GM12878 (cell line): ENCODE results near the gene CCIN. TPM values are rescaled to one million over a fixed set of nuclear protein-coding genes. Genes with fewer than 3 reads are reported as not detected.

ENCODE experiments used
- ATAC-seq: fragments of 200-7000 bp; cut with Tn5 transposase; 3 replicates; pipeline ENCODE4 v1.9.1; 2020; ENCODE audit warnings: mild to moderate bottlenecking, moderate library complexity
- BruUV-seq: library from RNA; stranded (reverse); fragments of 400-500 nt; replicated peaks from 2 replicates; lab custom pipeline; 2021; lab: Mats Ljungman, UMichigan
- CTCF ChIA-PET: fragments of 300-600 bp; sonication (Branson Sonifier 250); formaldehyde crosslinking; extraction: SDS; loops from one replicate; lab custom pipeline; 2021; ENCODE audit warnings: inconsistent platforms; lab: Yijun Ruan, JAX
- POLR2A ChIA-PET: fragments of 350-600 bp; formaldehyde crosslinking; extraction: SDS; loops from one replicate; lab custom pipeline; 2021; ENCODE audit warnings: inconsistent platforms; lab: Charles Lee
- RAD21 ChIA-PET: fragments of 300-600 bp; sonication (Branson Sonifier 250); formaldehyde crosslinking; loops from one replicate; lab custom pipeline; 2023; ENCODE audit warnings: antibody characterized with exemption; ENCODE audit not compliant: unreplicated experiment; lab: Charles Lee
- SMC1A ChIA-PET: fragments of 300-600 bp; sonication (Branson Sonifier 250); formaldehyde crosslinking; loops from one replicate; lab custom pipeline; 2023; ENCODE audit not compliant: unreplicated experiment, uncharacterized antibody; lab: Charles Lee
- DNase-seq: peaks from one replicate; pipeline ENCODE4 v3.0.0-alpha.2; 2011; ENCODE audit warnings: low read depth, low spot score
- FAIRE-seq: peaks from 3 replicates; lab custom pipeline; 2011; peaks lifted over from hg19 to GRCh38; lab: Jason Lieb, UNC
- H2AFZ ChIP-seq: 2 replicates; pipeline ENCODE4 v1.6.0; 2011; ENCODE audit warnings: low read depth, low read length, control low read depth; ENCODE audit not compliant: control insufficient read depth
- H3K27ac ChIP-seq: 2 replicates; pipeline ENCODE4 v1.5.1; 2011; ENCODE audit warnings: control low read depth; ENCODE audit not compliant: control insufficient read depth, insufficient read depth
- H3K27me3 ChIP-seq, 2 experiments: replicated peaks in 1 of 2; 2 replicates each; pipeline versions ENCODE4 v1.6.0 to v1.6.1; 2011; ENCODE audit warnings: low read length in 1 of 2; ENCODE audit not compliant: control insufficient read depth in 2 of 2, insufficient read depth in 2 of 2
- H3K36me3 ChIP-seq, 2 experiments: 2 replicates each; pipeline ENCODE4 v1.5.1; 2011; ENCODE audit warnings: low read length in 1 of 2; ENCODE audit not compliant: control insufficient read depth in 2 of 2, insufficient read depth in 2 of 2
- H3K4me1 ChIP-seq: 2 replicates; pipeline ENCODE4 v1.6.1; 2011; ENCODE audit warnings: mild to moderate bottlenecking, low read length, moderate library complexity, mixed read lengths; ENCODE audit not compliant: control insufficient read depth, insufficient read depth
- H3K4me2 ChIP-seq: 2 replicates; pipeline ENCODE4 v1.6.0; 2011; ENCODE audit warnings: control low read depth; ENCODE audit not compliant: control insufficient read depth, insufficient read depth
- H3K4me3 ChIP-seq: fragments of 200-600 bp; sonication (generic); 2 replicates; pipeline ENCODE4 v1.5.1; 2016
- H3K79me2 ChIP-seq: 2 replicates; pipeline ENCODE4 v1.6.0; 2011; ENCODE audit warnings: low read length; ENCODE audit not compliant: control insufficient read depth, insufficient read depth
- H3K9ac ChIP-seq: 2 replicates; pipeline ENCODE4 v1.8.0; 2011; ENCODE audit warnings: low read length, control low read depth, mixed read lengths; ENCODE audit not compliant: control insufficient read depth, insufficient read depth
- H3K9me3 ChIP-seq: replicated peaks from 3 replicates; pipeline ENCODE4 v1.5.1; 2011; ENCODE audit warnings: mild to moderate bottlenecking, low read length; ENCODE audit not compliant: control insufficient read depth, insufficient read depth
- H4K20me1 ChIP-seq: 2 replicates; pipeline ENCODE4 v1.6.0; 2011; ENCODE audit not compliant: control insufficient read depth, insufficient read depth
- CBFB ChIP-seq: IDR thresholded peaks from 2 replicates; pipeline ENCODE4 v1.6.1; 2016; ENCODE audit warnings: antibody characterized with exemption, low read depth
- CBX5 ChIP-seq: sonication (generic); IDR thresholded peaks from 2 replicates; pipeline ENCODE4 v1.6.1; 2016; ENCODE audit warnings: low read depth, moderate library complexity, mild to moderate bottlenecking, inconsistent platforms
- FOXM1 ChIP-seq: IDR thresholded peaks from 2 replicates; pipeline ENCODE4 v1.6.1; 2012; ENCODE audit warnings: low read depth, mild to moderate bottlenecking, inconsistent platforms, low read length, moderate library complexity
- IKZF1 ChIP-seq: fragments of 450-650 bp; conservative IDR thresholded peaks from 2 replicates; pipeline ENCODE4 v1.6.1; 2017; ENCODE audit warnings: antibody characterized with exemption, mild to moderate bottlenecking
- JUNB ChIP-seq: IDR thresholded peaks from 2 replicates; pipeline ENCODE4 v1.6.1; 2016; ENCODE audit warnings: antibody characterized with exemption, mild to moderate bottlenecking
- KAT2A ChIP-seq: conservative IDR thresholded peaks from 2 replicates; pipeline ENCODE4 v1.6.1; 2011; ENCODE audit warnings: low read depth, low read length; ENCODE audit not compliant: control insufficient read depth
- MEF2A ChIP-seq: IDR thresholded peaks from 2 replicates; pipeline ENCODE4 v1.6.1; 2011; ENCODE audit warnings: low read depth, mild to moderate bottlenecking, low read length, moderate library complexity; ENCODE audit not compliant: insufficient read depth
- NKRF ChIP-seq: fragments of 450-650 bp; conservative IDR thresholded peaks from 2 replicates; pipeline ENCODE4 v1.6.1; 2017; ENCODE audit warnings: mild to moderate bottlenecking, moderate library complexity
- NR2C1 ChIP-seq: fragments of 450-650 bp; IDR thresholded peaks from 2 replicates; pipeline ENCODE4 v1.6.1; 2017; ENCODE audit warnings: antibody characterized with exemption, mild to moderate bottlenecking, moderate library complexity
- PAX8 ChIP-seq: fragments of 450-650 bp; IDR thresholded peaks from 2 replicates; pipeline ENCODE4 v1.6.1; 2017; ENCODE audit warnings: mild to moderate bottlenecking, moderate library complexity
- RELA ChIP-seq: fragments of 450-650 bp; IDR thresholded peaks from 2 replicates; pipeline ENCODE4 v1.8.0; 2014; ENCODE audit warnings: borderline replicate concordance; ENCODE audit not compliant: partially characterized antibody
- SIN3A ChIP-seq: IDR thresholded peaks from 2 replicates; pipeline ENCODE4 v1.6.1; 2012; ENCODE audit warnings: low read depth, low read length, improper control_type of control experiment
- SPI1 ChIP-seq: IDR thresholded peaks from 2 replicates; pipeline ENCODE4 v1.6.1; 2011; ENCODE audit warnings: low read depth, mild to moderate bottlenecking, low read length, moderate library complexity, borderline replicate concordance; ENCODE audit not compliant: insufficient read depth
- STAT3 ChIP-seq: IDR thresholded peaks from 2 replicates; pipeline ENCODE4 v1.6.1; 2011; ENCODE audit warnings: low read depth, low read length, improper control_type of control experiment
- TCF7 ChIP-seq: IDR thresholded peaks from 2 replicates; pipeline ENCODE4 v1.6.1; 2014; ENCODE audit warnings: antibody characterized with exemption, borderline replicate concordance
- ZSCAN29 ChIP-seq: fragments of 450-650 bp; IDR thresholded peaks from 2 replicates; pipeline ENCODE4 v1.6.1; 2017; ENCODE audit warnings: mild to moderate bottlenecking, moderate library complexity
- WGBS: methylation state at CpG from one replicate; pipeline ENCODE4 v1.1.6; 2016; ENCODE audit warnings: low lambda C conversion rate; ENCODE audit not compliant: insufficient replicate concordance, insufficient coverage; ENCODE audit errors: missing lambda C conversion rate; 5-methylcytosine and 5-hydroxymethylcytosine counted together
- in situ Hi-C: fragments of 300-500 bp; cut with MboI; formaldehyde crosslinking; loops from 9 replicates; pipeline ENCODE4 v1.14.3; 2018; ENCODE audit warnings: mixed read lengths
- intact Hi-C: fragments of 100-400 bp; cut with micrococcal nuclease; formaldehyde crosslinking; loops from one replicate; pipeline ENCODE4 v1.14.2; 2022; ENCODE audit not compliant: unreplicated experiment
- polyA plus RNA-seq, 11 experiments: library from polyadenylated mRNA; depleted of rRNA in 4 of 11; unstranded in 6 of 11; stranded (reverse) in 5 of 11; fragments of >200 nt; fragmentation: Nextera tagmentation in 4 of 11; fragmentation: Illumina TruSeq in 1 of 11; extraction: Ambion mirVana in 4 of 11; extraction: Trizol in 1 of 11; gene quantifications; 1 replicate in 1 of 11; 2 replicates in 10 of 11; pipeline versions ENCODE4 v1.2.1 to v1.2.3, GENCODE V29; 2011 to 2016; ENCODE audit warnings: inconsistent platforms in 2 of 11, missing spikeins in 2 of 11, low read depth in 1 of 11
- total RNA-seq, 4 experiments: library from RNA; depleted of rRNA in 3 of 4; stranded (reverse); fragments of >200 nt in 3 of 4; fragmentation: Illumina TruSeq in 1 of 4; extraction: Trizol in 1 of 4; gene quantifications; 2 replicates each; pipeline versions ENCODE4 v1.2.1 to v1.2.3, GENCODE V29; 2013 to 2021
- TF ChIP-seq, protein P1 (sequence below): fragments of 450-650 bp; IDR thresholded peaks from 2 replicates; pipeline ENCODE4 v1.6.1; 2016; ENCODE audit warnings: mild to moderate bottlenecking
- TF ChIP-seq, protein P2 (sequence below): fragments of 450-650 bp; IDR thresholded peaks from 2 replicates; pipeline ENCODE4 v1.6.1; 2017; ENCODE audit warnings: mild to moderate bottlenecking, moderate library complexity

Gene CCIN
- total and polyA plus RNA-seq, 10 of the 15 experiments (the other 5 are each of a cell fraction or from before 2014, with no cell fraction given), result not detected

- in situ Hi-C loops, result no loop called here
- TF ChIP-seq, protein P1, sequence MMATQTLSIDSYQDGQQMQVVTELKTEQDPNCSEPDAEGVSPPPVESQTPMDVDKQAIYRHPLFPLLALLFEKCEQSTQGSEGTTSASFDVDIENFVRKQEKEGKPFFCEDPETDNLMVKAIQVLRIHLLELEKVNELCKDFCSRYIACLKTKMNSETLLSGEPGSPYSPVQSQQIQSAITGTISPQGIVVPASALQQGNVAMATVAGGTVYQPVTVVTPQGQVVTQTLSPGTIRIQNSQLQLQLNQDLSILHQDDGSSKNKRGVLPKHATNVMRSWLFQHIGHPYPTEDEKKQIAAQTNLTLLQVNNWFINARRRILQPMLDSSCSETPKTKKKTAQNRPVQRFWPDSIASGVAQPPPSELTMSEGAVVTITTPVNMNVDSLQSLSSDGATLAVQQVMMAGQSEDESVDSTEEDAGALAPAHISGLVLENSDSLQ, result no peak
- TF ChIP-seq PAX8 (no peak), KAT2A (no peak), SIN3A (no peak), IKZF1 (no peak), CBFB (no peak), FOXM1 (no peak), NKRF (no peak), TCF7 (no peak), CBX5 (no peak), MEF2A (no peak), SPI1 (no peak), RELA (no peak), ZSCAN29 (no peak), NR2C1 (no peak), JUNB (no peak), STAT3 (no peak)
- TF ChIP-seq, protein P2, sequence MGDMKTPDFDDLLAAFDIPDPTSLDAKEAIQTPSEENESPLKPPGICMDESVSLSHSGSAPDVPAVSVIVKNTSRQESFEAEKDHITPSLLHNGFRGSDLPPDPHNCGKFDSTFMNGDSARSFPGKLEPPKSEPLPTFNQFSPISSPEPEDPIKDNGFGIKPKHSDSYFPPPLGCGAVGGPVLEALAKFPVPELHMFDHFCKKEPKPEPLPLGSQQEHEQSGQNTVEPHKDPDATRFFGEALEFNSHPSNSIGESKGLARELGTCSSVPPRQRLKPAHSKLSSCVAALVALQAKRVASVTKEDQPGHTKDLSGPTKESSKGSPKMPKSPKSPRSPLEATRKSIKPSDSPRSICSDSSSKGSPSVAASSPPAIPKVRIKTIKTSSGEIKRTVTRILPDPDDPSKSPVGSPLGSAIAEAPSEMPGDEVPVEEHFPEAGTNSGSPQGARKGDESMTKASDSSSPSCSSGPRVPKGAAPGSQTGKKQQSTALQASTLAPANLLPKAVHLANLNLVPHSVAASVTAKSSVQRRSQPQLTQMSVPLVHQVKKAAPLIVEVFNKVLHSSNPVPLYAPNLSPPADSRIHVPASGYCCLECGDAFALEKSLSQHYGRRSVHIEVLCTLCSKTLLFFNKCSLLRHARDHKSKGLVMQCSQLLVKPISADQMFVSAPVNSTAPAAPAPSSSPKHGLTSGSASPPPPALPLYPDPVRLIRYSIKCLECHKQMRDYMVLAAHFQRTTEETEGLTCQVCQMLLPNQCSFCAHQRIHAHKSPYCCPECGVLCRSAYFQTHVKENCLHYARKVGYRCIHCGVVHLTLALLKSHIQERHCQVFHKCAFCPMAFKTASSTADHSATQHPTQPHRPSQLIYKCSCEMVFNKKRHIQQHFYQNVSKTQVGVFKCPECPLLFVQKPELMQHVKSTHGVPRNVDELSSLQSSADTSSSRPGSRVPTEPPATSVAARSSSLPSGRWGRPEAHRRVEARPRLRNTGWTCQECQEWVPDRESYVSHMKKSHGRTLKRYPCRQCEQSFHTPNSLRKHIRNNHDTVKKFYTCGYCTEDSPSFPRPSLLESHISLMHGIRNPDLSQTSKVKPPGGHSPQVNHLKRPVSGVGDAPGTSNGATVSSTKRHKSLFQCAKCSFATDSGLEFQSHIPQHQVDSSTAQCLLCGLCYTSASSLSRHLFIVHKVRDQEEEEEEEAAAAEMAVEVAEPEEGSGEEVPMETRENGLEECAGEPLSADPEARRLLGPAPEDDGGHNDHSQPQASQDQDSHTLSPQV, result no peak
- Histone ChIP-seq H3K27ac (no peak overlapping the region), H3K9me3 (no peaks in the 10 kb centered on the region; the same call in 2 of the 3 replicates), H3K9ac (no peak overlapping the region), H3K79me2 (no peaks in the 10 kb centered on the region), H2AFZ (no peak overlapping the region), H4K20me1 (no peaks in the 10 kb centered on the region), H3K4me2 (no peak overlapping the region), H3K4me3 (no peak overlapping the region), H3K27me3 (no peaks in the 10 kb centered on the region; a peak in 2 of 4 replicates), H3K4me1 (peaks cover under 1% of the 10 kb centered on the region; the same call in 1 of the 2 replicates), H3K36me3 (no peaks in the 10 kb centered on the region)
- intact Hi-C loops, result loop anchor here (10.0 kb wide), 1 partner anchor 126 kb away; the partner anchor contains the start of gene RECK
- FAIRE-seq, result no peak
- no TSS peak for BruUV-seq
- WGBS, result 70% methylated on average over 2 of the region's 2 CpGs
- RAD21 ChIA-PET, result interaction anchor here (0.7 kb wide), 1 partner anchor 57 kb away, joined by 3 read pairs; no protein-coding TSS in a partner anchor
- no peak for ATAC-seq
- SMC1A ChIA-PET, result no interaction called here
- DNase-seq, result no peak
- POLR2A ChIA-PET, result no interaction called here
- CTCF ChIA-PET, result interaction anchor here (1.2 kb wide), 1 partner anchor 58 kb away, joined by 3 read pairs; no protein-coding TSS in a partner anchor
These were observed 8.0 kb upstream of the CCIN start for GRCh38 chr9:36161187-36161586.
